LoVo (cell line): ENCODE results near the gene ZNF789.
"Not testable (repeated sequence)": the region's sequence is repeated elsewhere in the genome, so short reads cannot be mapped to it uniquely, and the experiment has no call there.

Experiments used
- DNase-seq: peaks from one replicate; pipeline ENCODE4 v3.0.0-alpha.2; 2016; ENCODE audit warnings: low spot score

ZNF789 gene

DNA sequence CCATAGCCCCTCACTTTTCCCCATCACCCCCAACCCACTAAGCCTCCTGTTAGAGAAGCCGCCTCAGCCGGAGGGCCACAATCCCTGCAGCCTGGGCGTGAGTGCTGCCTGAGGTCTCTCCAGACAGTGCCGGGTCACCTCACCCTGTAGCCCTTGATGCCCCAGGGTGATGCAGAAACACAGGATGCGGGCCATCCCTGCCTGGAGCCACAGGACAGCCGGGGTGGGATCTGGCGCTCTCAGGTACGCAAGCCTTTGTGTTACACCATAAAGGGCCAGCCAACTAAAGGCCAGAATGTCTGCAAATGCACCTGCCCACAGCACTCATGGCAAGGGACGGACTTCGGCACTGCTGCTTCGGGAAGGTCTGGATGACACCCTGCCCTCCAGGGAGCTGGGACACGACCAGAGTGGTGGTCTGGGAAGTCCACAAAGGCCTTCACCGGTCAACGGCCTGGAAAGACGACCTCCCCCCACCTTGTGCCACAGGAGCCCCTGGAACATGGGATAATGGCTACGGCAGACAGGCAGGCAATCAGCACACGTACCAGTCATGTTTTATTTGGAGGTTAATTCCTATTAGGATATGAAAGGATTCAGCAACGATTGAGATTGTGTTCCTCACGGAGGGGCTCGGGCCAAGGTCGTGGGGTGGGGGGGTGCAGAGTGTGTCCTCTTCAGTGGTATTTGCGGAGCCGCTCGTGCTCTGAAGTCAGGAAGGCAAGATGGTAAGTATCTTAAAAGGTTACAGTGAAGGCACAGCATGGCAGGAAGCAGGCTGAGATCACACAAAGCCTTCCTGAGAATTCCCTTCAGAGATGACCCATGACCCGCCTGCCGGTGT is 14.8 kb upstream of the ZNF789 start:
- no peak for DNase-seq

DNA sequence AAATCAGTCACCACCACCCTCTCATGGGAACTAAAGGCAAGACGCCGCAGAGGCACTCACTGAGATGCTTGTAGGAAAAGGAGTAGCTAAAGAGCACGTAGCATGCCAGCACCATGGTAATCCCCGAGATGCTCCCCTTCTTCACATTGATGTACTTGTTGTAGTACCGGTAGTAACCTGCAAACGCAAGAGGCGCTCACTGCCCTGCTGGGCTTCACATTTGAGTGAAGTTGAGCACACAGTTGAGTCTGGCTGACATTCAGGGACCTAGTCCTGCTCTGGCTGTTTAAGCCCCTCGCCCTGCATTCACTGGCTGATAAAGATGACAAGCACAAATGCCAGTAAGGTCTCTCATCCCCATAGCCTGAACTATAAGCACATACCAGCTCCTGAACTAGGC is 13.6 kb upstream of the ZNF789 start:
- no peak for DNase-seq

DNA sequence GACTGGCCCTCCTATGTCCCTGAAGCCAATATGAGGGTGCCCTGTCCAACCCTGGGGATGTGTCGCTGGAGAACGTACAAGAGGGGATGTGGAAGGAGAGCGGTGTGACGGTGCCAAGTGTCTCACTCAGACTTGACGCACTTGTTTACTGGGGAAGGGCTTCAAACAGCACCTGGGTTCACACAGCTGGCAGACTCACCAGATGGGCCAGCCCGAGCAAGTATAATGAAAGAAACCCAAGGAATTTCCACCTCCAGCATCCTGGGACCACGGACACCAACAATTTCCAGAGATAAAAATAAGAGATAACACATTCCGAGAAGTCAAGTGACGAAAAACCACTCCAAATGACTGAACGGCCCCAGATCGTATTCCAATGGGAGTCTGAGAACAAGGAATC is 12.0 kb upstream of the ZNF789 start:
- DNase-seq, result no peak

DNA sequence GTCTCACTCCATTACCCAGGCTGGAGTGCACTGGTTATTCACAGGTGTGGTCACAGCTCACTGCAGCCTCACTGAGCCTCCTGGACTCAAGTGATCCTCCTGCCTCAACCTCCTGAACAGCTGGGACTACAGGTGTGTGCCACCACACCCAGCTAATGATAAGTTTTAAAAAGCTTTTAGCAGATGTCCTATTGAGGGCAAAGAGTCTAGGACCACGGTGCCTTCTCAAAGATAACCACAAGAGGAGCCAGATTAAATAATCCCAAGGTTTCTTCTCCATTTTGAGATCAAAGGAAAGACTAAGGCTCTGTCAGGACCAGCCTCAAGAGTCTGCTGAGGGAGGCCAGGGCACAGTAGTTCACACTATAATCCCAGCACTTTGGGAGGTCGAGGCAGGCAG is 11.5 kb upstream of the ZNF789 start:
- DNase-seq, result no peak

DNA sequence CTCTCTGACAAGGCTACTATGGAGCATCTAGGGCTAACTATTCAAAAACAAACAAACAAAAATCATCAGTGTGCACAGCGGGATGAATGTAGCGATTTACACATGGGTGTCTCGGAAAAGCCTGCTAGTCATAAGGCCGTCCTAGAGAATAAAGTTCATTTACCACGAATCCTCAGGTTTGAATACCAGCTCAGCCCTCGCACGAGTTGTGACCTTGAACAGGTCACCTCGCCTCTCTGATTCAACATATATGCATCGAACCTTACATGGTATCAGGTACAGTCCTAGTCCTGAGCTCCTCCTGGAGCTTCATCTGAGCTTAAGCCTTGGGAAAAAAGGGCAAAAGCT is 7.3 kb upstream of the ZNF789 start:
- no peak for DNase-seq

DNA sequence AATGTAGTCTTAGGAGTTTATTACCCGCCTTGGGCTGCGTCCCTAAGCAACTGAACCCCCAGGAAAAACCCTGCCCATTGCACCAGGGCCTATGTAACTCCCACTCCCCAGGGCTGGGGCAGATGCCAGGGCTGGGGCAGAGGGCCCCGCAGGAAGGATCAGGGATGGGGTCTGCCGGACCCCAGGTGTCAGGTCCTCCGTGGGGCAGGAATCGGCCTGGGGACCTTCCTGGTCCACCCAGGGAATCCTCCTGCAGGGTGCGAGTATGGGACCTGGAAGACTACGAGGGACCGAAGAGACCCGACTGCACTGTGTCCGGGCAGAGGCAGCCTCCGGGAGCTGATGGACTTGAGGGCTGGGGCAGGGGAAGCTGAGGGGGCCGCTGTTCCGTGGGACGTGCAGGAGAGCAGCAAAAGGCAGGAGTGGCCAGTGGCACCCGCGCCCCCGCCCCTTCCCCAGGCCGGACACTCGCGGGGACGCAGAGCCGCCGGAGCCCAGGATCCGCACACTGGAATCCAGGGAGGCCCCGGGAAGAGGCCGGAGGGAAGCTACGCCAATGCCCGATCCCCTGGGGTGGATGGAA is 4.3 kb upstream of the ZNF789 start:
- no peak for DNase-seq

DNA sequence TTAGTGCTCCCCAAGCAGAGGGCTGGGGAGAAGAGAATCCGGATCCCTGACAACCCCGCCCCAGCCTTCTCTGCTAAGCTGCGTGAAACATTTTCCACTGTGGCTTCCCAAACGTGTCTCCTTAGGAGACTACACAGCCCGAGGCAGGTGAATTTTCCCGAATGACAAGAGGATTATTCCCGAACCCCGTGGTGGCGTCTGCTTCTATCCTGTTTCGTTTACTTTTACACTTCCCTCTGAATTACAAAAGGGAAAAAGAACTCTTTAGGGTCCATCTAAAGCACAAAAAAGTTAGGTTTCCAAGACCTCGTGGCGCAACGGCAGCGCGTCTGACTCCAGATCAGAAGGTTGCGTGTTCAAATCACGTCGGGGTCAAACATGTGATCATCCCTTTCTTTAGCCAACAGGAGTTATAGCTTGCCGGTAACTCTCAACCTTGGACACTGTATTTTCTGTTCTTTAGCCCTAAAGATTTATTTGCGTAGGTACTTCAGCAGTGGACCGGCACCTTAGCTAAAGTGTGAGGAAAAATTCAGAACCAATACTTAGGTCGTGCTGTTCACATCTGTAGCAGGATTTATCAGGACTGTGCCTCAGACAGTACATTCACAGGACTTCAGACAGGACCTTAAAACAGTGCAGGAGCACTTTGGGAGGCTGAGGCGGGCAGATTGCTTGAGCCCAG is 3.2 kb upstream of the ZNF789 start:
- no peak for DNase-seq

DNA sequence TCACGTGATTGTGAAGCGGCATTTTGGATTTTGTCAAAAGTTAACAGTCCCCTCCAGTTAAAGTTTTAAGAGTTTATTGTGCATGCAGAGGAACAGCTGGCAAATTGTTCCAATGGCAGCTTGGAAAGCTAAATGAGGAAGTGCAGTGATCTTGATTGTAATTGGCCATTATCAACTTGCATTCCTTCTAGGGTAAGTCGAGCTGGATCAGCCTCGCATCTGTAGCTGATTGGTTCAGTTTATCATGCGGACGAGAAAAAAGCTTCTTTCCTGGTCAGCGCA is 566 bp downstream of the ZNF789 start:
- peak; percentile 83 for DNase-seq

DNA sequence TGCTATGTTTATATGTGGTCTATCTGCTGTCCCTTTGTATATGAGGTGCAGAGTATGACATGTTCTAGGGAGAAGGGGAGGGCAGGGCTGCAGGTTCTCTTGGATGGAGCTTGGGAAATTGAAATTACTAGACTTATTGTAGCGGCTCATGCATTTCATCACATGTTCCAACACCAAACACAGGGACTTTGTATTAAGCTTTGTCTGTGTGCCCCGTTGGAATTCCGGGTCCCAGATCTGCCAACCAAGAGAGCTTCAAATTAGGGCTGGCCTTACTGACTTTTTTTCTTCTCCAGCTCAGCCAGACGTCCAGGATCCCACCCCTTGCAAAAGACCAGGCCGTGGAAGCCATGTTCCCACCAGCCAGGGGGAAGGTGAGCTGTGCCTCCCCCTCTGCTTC is 3.4 kb downstream of the ZNF789 start:
- no peak for DNase-seq

DNA sequence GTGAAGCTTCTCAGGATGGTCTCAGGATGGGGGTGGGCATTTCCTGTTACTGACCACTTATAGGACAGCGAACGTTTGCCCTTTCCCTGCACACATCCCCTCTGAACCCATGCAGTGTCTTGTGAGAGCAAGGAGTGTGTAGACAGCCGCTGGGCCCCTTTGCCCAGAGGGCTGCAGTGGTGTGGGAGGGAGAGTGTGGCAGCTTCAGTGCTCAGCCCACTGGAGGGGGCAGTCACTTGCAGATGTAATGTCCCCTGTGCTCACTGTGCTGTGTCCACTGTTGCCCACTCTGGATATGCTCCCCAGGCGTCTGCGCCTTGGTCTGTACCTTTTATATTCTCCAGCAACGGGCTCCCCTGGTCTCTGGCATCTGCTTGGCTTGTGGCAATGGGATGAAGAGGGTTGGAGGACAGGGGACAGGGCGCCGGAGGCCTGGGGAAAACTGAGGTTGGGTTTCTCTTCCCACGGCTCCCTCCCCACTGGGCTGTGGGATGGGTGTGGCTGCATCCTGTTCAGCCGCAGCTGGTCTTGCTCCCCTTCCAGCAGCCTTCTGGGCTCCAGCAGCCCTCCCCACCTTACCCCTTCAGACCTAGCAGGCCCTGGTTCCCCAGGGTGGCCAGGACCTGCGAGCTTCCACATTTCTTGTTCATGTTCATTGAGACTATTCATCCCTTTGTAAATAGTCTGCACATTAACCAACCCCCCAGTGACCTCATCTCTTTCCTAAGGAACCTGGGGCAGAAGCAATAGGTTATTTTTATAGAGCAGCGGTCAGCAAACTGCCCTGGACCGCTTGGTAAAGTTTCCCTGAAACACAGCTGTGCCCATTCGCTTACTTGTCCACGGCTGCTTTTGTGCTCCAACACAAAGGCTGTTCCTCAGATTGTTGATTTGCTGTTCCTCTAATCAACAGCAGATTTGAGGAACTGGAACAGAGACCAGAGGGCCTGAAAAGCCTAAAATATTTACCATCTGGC is 6.1 kb downstream of the ZNF789 start:
- DNase-seq, result no peak

DNA sequence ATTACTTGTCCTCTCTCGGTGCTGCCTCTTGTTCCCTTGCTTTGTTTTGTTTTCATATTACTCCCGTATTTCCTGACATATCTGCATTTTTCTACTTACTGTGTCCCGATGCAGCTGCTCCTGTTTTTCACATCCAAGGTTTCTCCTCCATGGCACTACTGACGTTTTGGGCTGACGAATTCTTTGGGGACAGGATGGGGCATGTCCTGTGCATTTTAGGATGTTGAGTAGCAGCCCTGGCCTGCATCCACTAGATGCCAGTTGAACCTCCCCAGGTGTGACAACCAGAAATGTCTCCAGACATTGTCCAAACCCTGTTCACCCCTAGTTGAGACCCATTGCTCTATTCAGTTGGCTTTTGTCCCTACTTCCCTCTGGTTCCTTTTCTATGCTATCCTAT is 12.4 kb downstream of the ZNF789 start:
- no peak for DNase-seq

DNA sequence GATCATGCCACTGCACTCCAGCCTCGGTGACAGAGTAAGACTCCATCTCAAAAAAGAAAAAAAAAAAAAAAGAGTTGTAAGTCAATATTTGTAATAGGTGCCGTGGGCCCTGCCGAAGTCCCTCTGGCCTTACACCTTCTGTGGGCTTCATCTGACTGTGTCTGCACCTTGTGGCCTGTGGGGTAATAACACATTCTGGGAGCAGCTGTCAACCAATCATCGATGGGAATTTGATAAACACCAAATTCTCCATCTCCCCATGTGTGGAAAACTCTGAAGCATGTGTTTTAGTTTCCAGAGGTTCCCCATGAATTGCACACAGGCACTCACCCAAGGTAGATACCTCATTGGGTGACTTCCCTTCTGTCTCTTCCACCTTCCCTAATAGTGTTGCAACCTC is 16.5 kb downstream of the ZNF789 start:
- no peak for DNase-seq

DNA sequence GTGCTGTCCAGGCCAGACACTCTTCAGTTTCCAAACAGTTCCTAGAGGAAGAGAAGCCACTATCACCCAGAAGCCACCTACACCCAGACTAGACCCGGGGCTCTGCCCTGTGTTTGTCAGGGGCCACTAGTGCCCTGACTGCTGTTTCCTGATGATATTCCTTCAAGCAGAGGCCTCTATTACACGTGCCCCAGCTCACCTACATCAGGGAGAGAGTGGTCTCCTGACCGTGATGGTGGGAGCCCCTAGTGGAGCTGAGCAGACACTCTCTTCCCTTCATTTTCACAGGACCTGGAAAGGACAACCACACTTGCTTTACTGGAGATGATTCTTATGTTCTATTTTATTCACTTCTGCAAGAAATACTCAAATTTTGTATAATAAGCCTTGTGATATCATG is 18.2 kb downstream of the ZNF789 start:
- DNase-seq, result no peak

DNA sequence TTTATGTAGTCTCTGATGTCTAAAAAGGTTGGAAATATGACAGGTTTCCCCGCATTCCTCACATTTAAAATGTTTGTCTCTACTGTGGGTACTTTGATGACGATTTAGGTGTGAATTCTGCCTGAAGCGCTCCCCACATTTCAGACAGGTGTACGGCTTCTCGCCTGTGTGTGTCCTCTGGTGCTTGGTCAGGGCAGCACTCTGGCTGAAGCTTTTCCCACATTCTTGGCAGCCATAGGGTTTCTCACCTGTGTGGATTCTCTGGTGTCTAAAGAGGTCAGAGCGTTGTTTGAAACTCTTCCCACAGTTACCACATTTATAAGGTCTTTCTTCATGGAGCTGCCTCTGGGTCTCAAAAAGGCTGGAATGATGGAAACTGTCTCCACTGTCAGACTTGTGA is 21.1 kb downstream of the ZNF789 start:
- DNase-seq, result no peak

DNA sequence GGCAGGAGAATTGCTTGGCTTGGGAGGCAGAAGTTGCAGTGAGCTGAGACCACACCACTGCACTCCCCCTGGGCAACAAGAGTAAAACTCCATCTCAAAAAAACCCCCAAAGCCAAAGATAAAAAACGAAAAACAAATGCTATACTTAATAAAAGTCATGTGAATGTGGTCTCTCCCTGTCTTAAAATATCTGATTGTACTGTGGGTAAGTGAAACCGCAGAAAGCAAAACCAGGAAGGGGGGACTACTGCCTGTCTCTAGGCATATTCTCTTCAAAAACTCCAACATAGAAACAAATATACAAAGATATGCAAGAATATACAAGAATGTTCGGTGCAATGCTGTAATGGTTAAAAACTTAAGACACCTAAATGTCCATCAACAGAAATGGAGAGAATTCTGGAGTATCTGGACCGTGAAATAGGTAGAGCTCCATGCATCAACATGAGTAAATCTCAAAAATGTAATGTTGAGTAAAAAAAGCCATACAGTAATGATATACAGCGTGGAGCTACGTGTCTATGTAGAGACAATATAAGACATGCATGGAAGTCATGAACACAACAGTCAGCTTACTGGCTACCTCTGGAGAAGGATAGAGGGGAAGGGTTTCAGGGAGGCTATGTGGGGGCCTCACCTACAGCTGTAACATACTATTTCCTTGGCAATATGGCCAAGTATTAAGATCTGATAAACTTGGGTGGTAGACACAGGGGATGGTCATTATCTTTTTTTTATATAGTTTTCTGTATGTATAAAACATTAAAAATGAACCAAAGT is 25.3 kb downstream of the ZNF789 start:
- DNase-seq, result no peak

DNA sequence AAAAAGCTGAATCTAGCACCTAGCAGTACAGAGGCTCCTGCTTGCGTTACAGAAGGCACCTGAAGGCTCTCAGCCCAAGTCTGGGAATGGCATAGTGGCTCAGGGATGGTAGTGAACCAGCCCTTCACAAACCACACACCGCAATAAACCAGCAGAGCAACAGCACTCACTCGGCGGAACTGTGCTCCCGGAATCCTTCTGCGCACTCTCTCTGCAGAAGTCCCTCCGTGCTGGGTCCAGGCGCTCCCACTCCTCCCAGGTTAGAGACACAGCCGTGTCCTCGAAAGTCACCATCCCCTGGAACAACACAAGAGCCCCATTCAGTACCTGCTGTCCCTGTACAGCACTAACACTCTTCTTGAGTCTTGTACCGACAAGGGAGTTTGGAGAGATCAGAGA is 25.9 kb downstream of the ZNF789 start:
- DNase-seq, result no peak

DNA sequence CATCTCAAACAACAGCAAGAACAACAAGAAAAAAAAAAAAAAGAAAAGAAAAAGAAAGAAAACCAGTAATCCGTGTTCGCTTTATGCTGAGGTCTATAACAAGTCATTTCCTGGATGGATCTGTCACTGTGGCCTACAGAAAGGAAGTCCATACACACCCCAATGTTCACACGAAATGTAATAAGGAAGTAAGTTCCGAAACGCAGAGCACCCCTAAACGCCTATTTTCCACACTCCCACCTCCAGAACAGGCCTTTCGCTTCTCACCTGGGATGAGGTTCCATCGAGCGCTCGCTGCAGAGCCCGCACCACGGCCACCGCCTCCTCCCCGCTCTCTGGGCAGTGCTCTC is 26.7 kb downstream of the ZNF789 start:
- DNase-seq, result no peak

DNA sequence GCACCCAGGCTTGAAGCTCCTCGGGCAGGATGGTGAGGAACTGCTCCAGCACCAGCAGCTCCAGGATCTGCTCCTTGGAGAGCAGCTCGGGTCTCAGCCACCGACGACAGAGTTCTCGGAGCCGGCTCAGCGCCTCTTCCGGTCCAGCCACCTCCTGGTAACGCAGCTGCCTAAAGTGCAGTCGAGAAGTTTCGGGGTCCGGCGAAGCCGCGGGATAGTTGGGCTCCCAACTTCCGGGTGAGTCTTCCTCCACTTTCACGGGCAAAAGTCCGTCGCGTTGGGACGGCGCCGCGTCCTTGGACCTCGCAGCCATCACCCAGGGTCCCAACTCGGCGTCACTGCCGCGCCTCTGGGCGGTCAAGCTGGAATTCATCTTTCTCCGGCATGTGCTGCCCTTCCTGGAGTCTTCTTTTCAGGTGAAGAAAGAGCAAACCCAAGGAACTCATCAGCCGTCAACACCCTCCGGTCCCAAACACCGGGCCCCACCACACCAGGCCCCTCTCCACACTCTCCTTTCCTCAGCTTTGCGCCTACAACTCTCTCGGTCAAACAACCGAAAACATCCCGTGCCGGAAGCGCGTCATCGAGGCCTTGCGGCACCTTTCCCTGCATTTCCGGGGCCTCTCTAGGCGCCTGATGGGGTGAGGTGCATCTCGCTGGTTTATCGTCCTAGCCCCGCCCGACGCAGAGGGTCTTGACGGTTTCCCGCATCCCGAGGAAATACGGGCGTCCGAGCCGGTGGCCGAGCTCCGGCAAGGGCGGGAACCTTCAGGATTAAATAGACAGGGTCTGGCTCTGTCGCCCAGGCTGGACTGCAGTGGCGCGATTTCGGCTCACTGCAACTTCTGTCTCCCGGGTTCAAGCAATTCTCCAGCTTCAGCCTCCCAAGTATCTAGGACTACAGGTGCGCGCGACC is 27.3 kb downstream of the ZNF789 start, which contains the start of gene ZNF394:
Gene ZNF394 (minus strand): TSS at position 561 of the 916 bp plus-strand sequence. CDS start 188 bp downstream, at position 373.
- DNase-seq, result peak; percentile 93

DNA sequence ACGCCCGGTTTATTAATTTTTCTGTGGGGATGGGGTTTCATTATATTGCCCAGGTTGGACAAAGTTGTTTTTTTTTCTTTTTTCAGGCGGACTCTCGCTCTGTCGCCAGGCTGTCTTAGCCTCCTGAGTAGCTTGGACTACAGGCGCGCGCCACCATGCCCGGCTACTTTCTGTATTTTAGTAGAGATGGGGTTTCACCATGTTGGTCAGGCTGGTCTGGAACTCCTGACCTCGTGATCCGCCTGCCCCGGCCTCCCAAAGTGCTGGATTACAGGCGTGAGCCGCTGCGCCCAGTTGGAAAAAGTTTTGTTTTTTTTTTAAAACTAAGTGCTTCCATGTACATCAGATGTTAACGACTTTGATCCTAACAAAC is 27.9 kb downstream of the ZNF789 start:
- DNase-seq, result no peak

DNA sequence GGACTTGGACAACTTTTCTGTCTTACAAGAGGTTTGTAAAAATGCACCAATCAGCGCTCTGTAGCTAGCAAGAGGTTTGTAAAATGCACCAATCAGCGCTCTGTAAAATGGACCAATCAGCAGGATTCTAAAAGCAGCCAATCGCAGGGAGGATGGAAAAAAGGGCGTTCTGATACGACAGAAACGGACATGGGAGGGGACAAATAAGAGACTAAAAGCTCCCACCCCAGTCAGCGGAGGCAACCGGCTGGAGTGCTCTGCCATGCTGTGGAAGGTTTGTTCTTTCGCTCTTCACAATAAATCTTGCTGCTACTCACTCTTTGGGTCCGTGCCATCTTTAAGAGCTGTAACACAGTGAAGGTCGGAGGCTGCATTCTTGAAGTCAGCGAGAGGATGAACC is 28.5 kb downstream of the ZNF789 start:
- not testable (repeated sequence) for DNase-seq

DNA sequence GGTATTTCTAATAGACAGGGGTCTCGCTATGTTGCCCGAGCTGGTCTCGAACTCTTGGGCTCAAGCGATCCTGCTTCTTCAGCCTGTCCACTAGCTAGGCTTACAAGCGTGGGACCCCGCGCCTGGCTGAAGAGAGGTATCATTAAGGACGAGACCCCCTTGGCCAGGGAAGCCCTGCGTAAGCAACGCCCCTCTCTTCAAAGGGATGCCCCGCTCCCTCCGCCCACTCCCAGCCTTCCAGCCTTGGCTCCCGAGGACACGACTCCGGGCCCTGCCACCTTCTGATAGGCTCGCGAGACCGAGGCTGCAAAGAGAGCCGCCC is 31.6 kb downstream of the ZNF789 start:
- no peak for DNase-seq
